ENCODE measurements around the gene R3HDM2.
"Not testable (repeated sequence)": the region's sequence is repeated elsewhere in the genome, so short reads cannot be mapped to it uniquely, and the experiment has no call there.

GRCh38 chr12:57441393-57441792, 10.6 kb upstream of the R3HDM2 start:
- TF ChIP-seq CTCF (IDR thresholded peaks at IDR 0.05; ENCODE audit: poor library complexity); EZH2 (IDR thresholded peaks at IDR 0.05; ENCODE audit: borderline replicate concordance): not testable (repeated sequence)
